HG03354 (cell line): ENCODE results near the gene TRIM62.
"Not testable (repeated sequence)": the region's sequence is repeated elsewhere in the genome, so short reads cannot be mapped to it uniquely, and the experiment has no call there.

ENCODE experiments used
- ATAC-seq: cut with Tn5 transposase; IDR thresholded peaks from one replicate; pipeline ENCODE4 v1.9.1; 2021; ENCODE audit warnings: mild to moderate bottlenecking; ENCODE audit not compliant: unreplicated experiment, poor library complexity, severe bottlenecking

TRIM62 gene

GRCh38 chr1:33119050-33119449, 62.8 kb downstream of the TRIM62 start:
- ATAC-seq, result no peak

- no peak for ATAC-seq
These were observed 63.6 kb downstream of the TRIM62 start for GRCh38 chr1:33118274-33118673.

GRCh38 chr1:33117440-33118085, 64.3 kb downstream of the TRIM62 start:
- ATAC-seq, result no peak

GRCh38 chr1:33111965-33112364, 69.9 kb downstream of the TRIM62 start:
- no peak for ATAC-seq

GRCh38 chr1:33110477-33110876, 71.4 kb downstream of the TRIM62 start:
- ATAC-seq, result no peak

- ATAC-seq, result not testable (repeated sequence)
These were observed 81.8 kb downstream of the TRIM62 start for GRCh38 chr1:33100119-33100415.

- ATAC-seq, result peak; percentile 93
These were observed 82.3 kb downstream of the TRIM62 start for GRCh38 chr1:33099290-33100118.

- no peak for ATAC-seq
These were observed 83.5 kb downstream of the TRIM62 start for GRCh38 chr1:33098371-33098770.

GRCh38 chr1:33097762-33098161, 84.1 kb downstream of the TRIM62 start:
- no peak for ATAC-seq

- ATAC-seq, result no peak
These were observed 84.7 kb downstream of the TRIM62 start for GRCh38 chr1:33097137-33097611.

- no peak for ATAC-seq
These were observed 85.4 kb downstream of the TRIM62 start for GRCh38 chr1:33096363-33097005.
